ENCODE results near the gene MMP12.

- TF ChIP-seq YY1 (IDR thresholded peaks at IDR 0.05; ENCODE audit: insufficient read depth, insufficient read length): no peak
- TF ChIP-seq ZNF274 (IDR thresholded peaks at IDR 0.05; ENCODE audit: low read depth, low read length): no peak
These were observed 7.7 kb upstream of the MMP12 start for GRCh38 chr11:102882389-102883024.

Measured in NT2/D1 (cell line).